ENCODE results near the gene ORMDL2.

DNA sequence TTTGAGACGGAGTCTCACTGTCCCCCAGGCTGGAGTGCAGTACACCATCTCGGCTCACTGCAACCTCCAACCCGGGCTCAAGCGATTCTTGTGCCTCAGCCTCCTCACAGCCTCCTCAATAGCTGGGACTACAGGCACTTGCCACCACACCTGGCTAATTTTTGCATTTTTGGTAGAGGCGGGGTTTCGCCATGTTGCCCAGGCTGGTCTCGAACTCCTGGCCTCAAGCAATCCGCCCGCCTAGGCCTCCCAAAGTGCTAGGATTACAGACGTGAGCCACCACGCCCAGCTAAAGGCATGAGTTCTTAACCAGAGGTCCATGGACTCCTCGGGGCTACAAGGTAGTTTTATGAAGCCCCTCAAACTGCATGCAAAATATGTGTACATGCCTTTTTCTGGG, 2.4 kb upstream of the ORMDL2 start:
- no peak for TF ChIP-seq EZH2 (IDR thresholded peaks at IDR 0.05; ENCODE audit: low read length, missing control alignments)
- no peak for TF ChIP-seq CTCF (conservative IDR thresholded peaks at IDR 0.05 in 1 of 2, IDR thresholded peaks at IDR 0.05 in 1 of 2; ENCODE audit: low read depth in 1 of 2, low read length in 2 of 2)

Measured in fibroblast of lung (primary cell).